GM10266 (cell line): ENCODE results near the gene TGFBI.

Source experiments
- DNase-seq: peaks from one replicate; pipeline ENCODE4 v3.0.0; 2012; ENCODE audit errors: extremely low spot score
- CTCF ChIP-seq: IDR thresholded peaks from 2 replicates; pipeline ENCODE4 v1.5.1; 2012; ENCODE audit warnings: mild to moderate bottlenecking, low read depth; ENCODE audit not compliant: control insufficient read depth, insufficient read depth; ENCODE audit errors: missing control alignments

Gene TGFBI

GRCh38 chr5:136046246-136046645, 17.5 kb downstream of the TGFBI start:
- TF ChIP-seq CTCF, result no peak
- no peak for DNase-seq

GRCh38 chr5:136047858-136048257, 19.1 kb downstream of the TGFBI start:
- TF ChIP-seq CTCF, result no peak
- no peak for DNase-seq

GRCh38 chr5:136048966-136049365, 20.2 kb downstream of the TGFBI start:
- DNase-seq, result no peak
- TF ChIP-seq CTCF, result no peak

GRCh38 chr5:136051486-136052220, 22.9 kb downstream of the TGFBI start:
- no peak for DNase-seq
- TF ChIP-seq CTCF, result no peak

GRCh38 chr5:136052692-136053335, 24.0 kb downstream of the TGFBI start:
- TF ChIP-seq CTCF, result no peak
- no peak for DNase-seq

GRCh38 chr5:136053336-136054141, 24.8 kb downstream of the TGFBI start:
- no peak for DNase-seq
- TF ChIP-seq CTCF, result no peak
